PFSK-1 (cell line): ENCODE results near the gene CTIF.

Experiments
- REST ChIP-seq, 2 experiments: IDR thresholded peaks; 2 replicates each; pipeline versions ENCODE4 v1.6.1 to v1.8.0; 2011 to 2012; ENCODE audit warnings: low read depth in 2 of 2, low read length in 2 of 2, control low read depth in 1 of 2, inconsistent platforms in 1 of 2, mild to moderate bottlenecking in 1 of 2, moderate library complexity in 1 of 2; ENCODE audit not compliant: insufficient read depth in 1 of 2
- TAF1 ChIP-seq: IDR thresholded peaks from 2 replicates; pipeline ENCODE4 v1.6.1; 2012; ENCODE audit warnings: low read length, control low read depth, borderline replicate concordance; ENCODE audit not compliant: insufficient read depth

- TF ChIP-seq TAF1 = no peak
- TF ChIP-seq REST (IDR thresholded peaks at IDR 0.05; ENCODE audit: insufficient read depth in 1 of 2, low read depth in 2 of 2, low read length in 2 of 2) = no peak
These were observed 274.5 kb downstream of the CTIF start for GRCh38 chr18:48813321-48813720.
